WTC11 (cell line): ENCODE measurements around the gene ABCC9.

Experiments used
- ARID4B ChIP-seq: sonication (generic); formaldehyde crosslinking; IDR thresholded peaks from 2 replicates; pipeline ENCODE4 v1.8.0; 2023; ENCODE audit warnings: missing genetic modification reagents, mild to moderate bottlenecking, borderline replicate concordance
- CTCF ChIP-seq: fragments of 200-600 bp; IDR thresholded peaks from 2 replicates; pipeline ENCODE4 v1.8.0; 2022; ENCODE audit warnings: antibody characterized with exemption
- TEAD4 ChIP-seq: sonication (generic); formaldehyde crosslinking; IDR thresholded peaks from 2 replicates; pipeline ENCODE4 v1.8.0; 2022; ENCODE audit warnings: mild to moderate bottlenecking, missing genetic modification reagents

GRCh38 chr12:21910657-21911056, 30.6 kb downstream of the ABCC9 start:
- TF ChIP-seq ARID4B (no peak), CTCF (no peak), TEAD4 (no peak)
